Measurements from ENCODE around the gene KLHL29.

DNA sequence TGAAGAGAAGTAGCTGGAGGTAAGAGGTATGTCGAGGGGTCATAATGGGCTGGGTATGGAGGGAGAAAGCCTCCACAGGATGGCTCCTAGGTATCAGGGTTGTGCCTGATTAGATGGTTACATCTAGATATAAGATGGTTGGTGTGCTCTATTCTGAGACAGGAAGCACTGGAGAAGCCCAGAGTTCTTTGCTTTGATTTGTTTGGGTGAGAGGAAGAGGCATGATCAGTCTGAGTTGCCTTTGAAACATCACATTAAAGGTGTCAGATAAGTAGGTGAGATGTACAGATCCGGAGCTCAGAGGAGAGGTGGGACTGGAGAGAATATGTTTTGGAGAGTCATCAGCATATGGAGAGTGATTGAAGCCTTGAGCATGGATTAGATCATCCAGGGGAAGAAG, 74.1 kb downstream of the KLHL29 start:
- no peak for TF ChIP-seq RAD21 (IDR thresholded peaks at IDR 0.05; ENCODE audit: low read depth)
- no peak for TF ChIP-seq TEAD4 (IDR thresholded peaks at IDR 0.05)
- no peak for TF ChIP-seq EP300 (IDR thresholded peaks at IDR 0.05; ENCODE audit: borderline replicate concordance)
- TF ChIP-seq, protein P1, sequence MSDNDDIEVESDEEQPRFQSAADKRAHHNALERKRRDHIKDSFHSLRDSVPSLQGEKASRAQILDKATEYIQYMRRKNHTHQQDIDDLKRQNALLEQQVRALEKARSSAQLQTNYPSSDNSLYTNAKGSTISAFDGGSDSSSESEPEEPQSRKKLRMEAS (IDR thresholded peaks at IDR 0.05): no peak
- TF ChIP-seq EGR1 (IDR thresholded peaks at IDR 0.05): no peak
- TF ChIP-seq, protein P2, sequence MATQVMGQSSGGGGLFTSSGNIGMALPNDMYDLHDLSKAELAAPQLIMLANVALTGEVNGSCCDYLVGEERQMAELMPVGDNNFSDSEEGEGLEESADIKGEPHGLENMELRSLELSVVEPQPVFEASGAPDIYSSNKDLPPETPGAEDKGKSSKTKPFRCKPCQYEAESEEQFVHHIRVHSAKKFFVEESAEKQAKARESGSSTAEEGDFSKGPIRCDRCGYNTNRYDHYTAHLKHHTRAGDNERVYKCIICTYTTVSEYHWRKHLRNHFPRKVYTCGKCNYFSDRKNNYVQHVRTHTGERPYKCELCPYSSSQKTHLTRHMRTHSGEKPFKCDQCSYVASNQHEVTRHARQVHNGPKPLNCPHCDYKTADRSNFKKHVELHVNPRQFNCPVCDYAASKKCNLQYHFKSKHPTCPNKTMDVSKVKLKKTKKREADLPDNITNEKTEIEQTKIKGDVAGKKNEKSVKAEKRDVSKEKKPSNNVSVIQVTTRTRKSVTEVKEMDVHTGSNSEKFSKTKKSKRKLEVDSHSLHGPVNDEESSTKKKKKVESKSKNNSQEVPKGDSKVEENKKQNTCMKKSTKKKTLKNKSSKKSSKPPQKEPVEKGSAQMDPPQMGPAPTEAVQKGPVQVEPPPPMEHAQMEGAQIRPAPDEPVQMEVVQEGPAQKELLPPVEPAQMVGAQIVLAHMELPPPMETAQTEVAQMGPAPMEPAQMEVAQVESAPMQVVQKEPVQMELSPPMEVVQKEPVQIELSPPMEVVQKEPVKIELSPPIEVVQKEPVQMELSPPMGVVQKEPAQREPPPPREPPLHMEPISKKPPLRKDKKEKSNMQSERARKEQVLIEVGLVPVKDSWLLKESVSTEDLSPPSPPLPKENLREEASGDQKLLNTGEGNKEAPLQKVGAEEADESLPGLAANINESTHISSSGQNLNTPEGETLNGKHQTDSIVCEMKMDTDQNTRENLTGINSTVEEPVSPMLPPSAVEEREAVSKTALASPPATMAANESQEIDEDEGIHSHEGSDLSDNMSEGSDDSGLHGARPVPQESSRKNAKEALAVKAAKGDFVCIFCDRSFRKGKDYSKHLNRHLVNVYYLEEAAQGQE (IDR thresholded peaks at IDR 0.05; ENCODE audit: low read depth): no peak
- no peak for TF ChIP-seq CEBPB (IDR thresholded peaks at IDR 0.05)
- TF ChIP-seq YY1 (IDR thresholded peaks at IDR 0.05; ENCODE audit: low read depth): no peak
- TF ChIP-seq CREB1 (IDR thresholded peaks at IDR 0.05; ENCODE audit: low read depth): no peak
- TF ChIP-seq NFIC (IDR thresholded peaks at IDR 0.05): no peak

Data from Ishikawa (cell line).